HG02610 (cell line): ENCODE measurements around the gene SYCE3.

Experiments
- ATAC-seq: cut with Tn5 transposase; IDR thresholded peaks from one replicate; pipeline ENCODE4 v1.9.1; 2021; ENCODE audit warnings: mild to moderate bottlenecking, moderate library complexity; ENCODE audit not compliant: unreplicated experiment

The SYCE3 gene

DNA sequence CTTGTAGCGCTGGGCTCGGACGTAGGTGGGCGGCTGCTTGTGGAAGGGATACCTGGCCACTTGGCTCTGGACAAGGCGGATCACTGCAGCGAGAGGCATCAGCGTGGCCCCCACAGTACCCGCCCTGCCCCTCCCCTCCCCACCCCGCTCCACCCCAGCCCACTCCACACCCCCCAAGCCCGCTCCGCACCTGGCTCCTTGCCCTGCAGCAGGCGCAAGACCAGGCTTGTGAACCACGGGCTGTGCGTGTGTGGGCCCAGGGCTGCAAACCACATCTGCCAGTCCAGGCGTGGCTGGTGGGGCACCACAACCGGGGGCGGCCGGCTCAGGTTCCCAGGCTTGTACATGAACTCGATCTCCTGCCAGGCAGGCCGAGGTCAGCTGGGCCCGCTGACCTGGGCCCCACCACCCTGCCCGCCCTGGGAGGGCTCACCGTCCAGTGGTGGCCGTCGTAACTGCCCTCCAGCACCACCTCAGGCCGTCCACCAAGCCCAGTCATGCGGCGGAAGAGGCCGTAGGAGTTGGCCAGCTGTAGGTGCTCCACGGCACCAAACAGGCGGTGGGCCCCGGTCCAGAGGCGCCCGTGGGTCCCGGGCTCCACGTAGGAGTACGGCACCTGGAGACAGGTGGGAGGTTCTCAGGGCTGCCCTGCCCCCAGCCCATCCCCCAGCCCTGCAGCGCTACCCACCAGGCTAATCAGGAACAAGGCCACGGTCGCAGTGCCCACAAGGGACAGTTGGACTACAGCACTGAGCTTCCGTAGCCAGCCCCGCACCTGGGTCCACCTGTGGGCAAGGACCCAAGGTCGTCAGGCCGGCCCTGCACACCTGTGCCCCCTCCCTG, 58.1 kb downstream of the SYCE3 start:
- no peak for ATAC-seq

DNA sequence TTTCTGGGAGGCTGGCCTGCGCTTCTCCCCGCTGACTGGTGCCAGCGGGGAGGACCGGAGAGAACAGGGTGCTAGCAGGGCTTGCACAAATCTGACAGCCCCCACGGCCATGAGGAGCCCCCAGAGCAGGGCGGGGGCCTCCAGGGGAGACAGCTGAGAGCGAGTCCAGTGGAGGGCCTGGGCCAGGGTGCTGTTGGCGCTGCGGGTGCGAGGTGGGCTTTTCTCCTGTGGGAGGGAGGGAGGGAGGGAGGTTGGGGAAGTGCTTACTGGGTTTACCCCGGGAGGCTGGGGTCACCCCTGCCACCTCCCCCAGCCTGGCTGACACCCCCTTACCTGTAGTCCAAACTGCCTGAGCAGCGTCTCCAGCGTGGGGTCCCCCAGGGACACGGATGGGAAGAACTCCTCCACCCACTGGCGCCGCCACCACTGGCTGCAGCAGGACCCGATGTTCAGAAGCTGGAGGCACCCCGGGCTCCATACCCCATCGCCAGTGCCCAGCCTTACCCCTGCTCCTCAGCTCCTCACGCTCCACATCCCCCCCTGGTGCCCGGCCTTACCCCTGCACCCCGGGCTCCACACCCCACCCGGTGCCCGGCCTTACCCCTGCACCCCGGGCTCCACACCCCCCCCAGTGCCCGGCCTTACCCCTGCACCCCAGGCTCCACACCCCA, 59.1 kb downstream of the SYCE3 start:
- ATAC-seq: no peak

DNA sequence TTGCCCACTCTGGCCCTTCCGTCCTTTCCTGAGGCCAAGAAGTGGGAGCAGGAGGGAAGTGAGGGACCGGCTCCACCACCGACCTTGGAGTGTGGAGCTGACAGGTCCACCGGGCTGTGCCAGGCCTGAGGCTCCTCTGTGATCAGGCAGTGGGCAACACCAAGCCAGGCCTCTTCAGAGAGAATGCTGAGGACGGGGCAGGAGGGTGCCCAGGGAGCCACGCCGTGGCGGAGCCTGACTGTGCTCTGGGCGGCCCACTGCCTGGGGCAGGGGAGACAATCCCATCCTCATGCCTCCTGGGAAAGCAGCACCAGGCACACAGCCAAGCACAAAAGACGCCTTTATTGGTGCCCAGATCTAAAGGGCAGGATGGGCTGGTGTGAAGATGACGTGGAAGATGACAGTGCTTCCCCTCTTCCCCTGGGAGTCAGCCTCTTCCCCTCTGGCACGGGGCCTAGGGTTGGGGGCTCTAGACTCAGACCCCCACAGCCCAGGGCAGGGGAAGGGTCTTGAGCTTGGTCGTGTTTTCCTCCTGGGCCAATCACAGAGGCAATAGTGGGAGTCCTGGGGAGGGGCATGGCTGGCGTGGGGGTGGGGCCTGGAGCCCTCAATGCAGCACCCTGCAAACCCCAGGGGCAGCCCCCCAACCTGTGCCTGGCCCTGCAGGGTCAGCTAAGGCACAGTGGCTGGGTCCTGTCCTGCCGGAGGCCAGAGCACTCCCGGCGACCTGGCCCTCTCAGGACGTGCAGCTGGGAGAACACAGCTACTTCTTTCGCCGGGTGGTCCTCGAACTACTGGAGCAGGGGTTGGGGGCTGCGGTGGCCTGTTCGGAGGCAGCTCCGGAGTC, 59.9 kb downstream of the SYCE3 start:
- no peak for ATAC-seq

DNA sequence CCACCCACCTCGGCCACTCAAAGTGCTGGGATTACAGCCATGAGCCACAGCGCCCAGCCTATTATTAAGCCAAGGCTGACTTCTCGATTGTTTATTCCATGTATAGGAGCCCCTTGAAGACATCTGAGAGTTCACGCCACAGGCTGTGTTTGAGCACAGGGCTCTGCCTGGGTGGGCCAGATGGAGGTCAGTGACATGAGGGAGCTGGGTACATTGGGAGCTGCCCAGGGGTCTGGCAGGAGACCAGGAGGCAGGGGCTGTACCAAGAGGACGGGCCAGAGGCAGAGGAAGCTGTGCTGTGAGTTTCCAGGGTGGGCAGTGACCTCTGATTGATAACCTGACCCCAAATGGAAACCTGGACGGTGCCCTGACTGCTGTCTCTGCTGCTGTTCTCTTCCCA, 60.6 kb downstream of the SYCE3 start:
- ATAC-seq: no peak
